Parathyroid adenoma (tissue), 2 donors: ENCODE results near the gene OR8D4.
"Not testable (repeated sequence)": the region's sequence is repeated elsewhere in the genome, so short reads cannot be mapped to it uniquely, and the experiment has no call there.

Source experiments
- H2AFZ ChIP-seq: fragments of 300-600 bp; sonication (generic); one replicate; pipeline ENCODE4 v1.7.0; 2017; ENCODE audit warnings: antibody characterized with exemption, mild to moderate bottlenecking
- H3K27ac ChIP-seq: fragments of 300-600 bp; sonication (generic); one replicate; pipeline ENCODE4 v1.7.0; 2017
- H3K27me3 ChIP-seq: fragments of 300-600 bp; sonication (generic); one replicate; pipeline ENCODE4 v1.7.0; 2017; ENCODE audit warnings: low read length; ENCODE audit not compliant: control insufficient read depth, insufficient read depth
- H3K36me3 ChIP-seq: fragments of 300-600 bp; sonication (generic); one replicate; pipeline ENCODE4 v1.7.0; 2017; ENCODE audit warnings: low read length; ENCODE audit not compliant: control insufficient read depth, insufficient read depth
- H3K4me1 ChIP-seq: fragments of 300-600 bp; sonication (generic); one replicate; pipeline ENCODE4 v1.7.0; 2017; ENCODE audit warnings: control low read depth
- H3K4me2 ChIP-seq: fragments of 300-600 bp; sonication (generic); one replicate; pipeline ENCODE4 v1.7.0; 2017; ENCODE audit warnings: low read length
- H3K4me3 ChIP-seq: fragments of 300-600 bp; sonication (generic); one replicate; pipeline ENCODE4 v1.7.0; 2017; ENCODE audit warnings: low read depth, low read length
- H3K79me2 ChIP-seq: fragments of 300-600 bp; sonication (generic); one replicate; pipeline ENCODE4 v1.7.0; 2017; ENCODE audit warnings: control low read depth
- H3K9ac ChIP-seq: fragments of 300-600 bp; sonication (generic); one replicate; pipeline ENCODE4 v1.7.0; 2017; ENCODE audit warnings: mild to moderate bottlenecking
- H3K9me3 ChIP-seq: fragments of 300-600 bp; sonication (generic); one replicate; pipeline ENCODE4 v1.7.0; 2017; ENCODE audit warnings: low read length; ENCODE audit not compliant: control insufficient read depth
- CTCF ChIP-seq: fragments of 300-600 bp; sonication (generic); IDR thresholded peaks from one replicate; pipeline ENCODE4 v1.7.0; 2017; ENCODE audit warnings: antibody characterized with exemption, mild to moderate bottlenecking
- donor health status: primary hyperparathyroidism.

The OR8D4 gene

GRCh38 chr11:123901867-123902266 lies at the start of gene OR8D4:
Gene OR8D4 (plus strand): TSS chr11:123902167. CDS start chr11:123906432, 4,265 bp downstream.
- no peaks in the 10 kb centered on the region for H3K9me3 ChIP-seq
- no peak within 1 kb of the TSS for H3K4me2 ChIP-seq
- H3K36me3 ChIP-seq, result no peaks in the 10 kb centered on the region
- H3K4me1 ChIP-seq, result no peaks in the 10 kb centered on the region
- no peak within 1 kb of the TSS for H2AFZ ChIP-seq
- no peak within 1 kb of the TSS for H3K27ac ChIP-seq
- no peak within 1 kb of the TSS for H3K4me3 ChIP-seq
- no peak within 1 kb of the TSS for H3K9ac ChIP-seq
- H3K79me2 ChIP-seq, result no peaks in the 10 kb centered on the region
- TF ChIP-seq CTCF, result no peak
- H3K27me3 ChIP-seq, result no peaks in the 10 kb centered on the region

- Histone ChIP-seq H3K27ac (no peak overlapping the region), H3K4me1 (no peaks in the 10 kb centered on the region), H2AFZ (no peak overlapping the region), H3K27me3 (no peaks in the 10 kb centered on the region), H3K36me3 (no peaks in the 10 kb centered on the region), H3K4me3 (no peak overlapping the region), H3K79me2 (no peaks in the 10 kb centered on the region), H3K9ac (no peak overlapping the region), H3K9me3 (no peaks in the 10 kb centered on the region), H3K4me2 (no peak overlapping the region)
- no peak for TF ChIP-seq CTCF
Measured at GRCh38 chr11:123852321-123852720, 49.6 kb upstream of the OR8D4 start.

- H3K4me1 ChIP-seq, result no peaks in the 10 kb centered on the region
- H2AFZ ChIP-seq, result no peak overlapping the region
- H3K9ac ChIP-seq, result no peak overlapping the region
- H3K27me3 ChIP-seq, result no peaks in the 10 kb centered on the region
- no peaks in the 10 kb centered on the region for H3K36me3 ChIP-seq
- TF ChIP-seq CTCF, result no peak
- H3K9me3 ChIP-seq, result no peaks in the 10 kb centered on the region
- no peak overlapping the region for H3K4me3 ChIP-seq
- no peak overlapping the region for H3K4me2 ChIP-seq
- no peaks in the 10 kb centered on the region for H3K79me2 ChIP-seq
- no peak overlapping the region for H3K27ac ChIP-seq
Measured at GRCh38 chr11:123853038-123853437, 48.9 kb upstream of the OR8D4 start.

- no peaks in the 10 kb centered on the region for H3K36me3 ChIP-seq
- H3K27ac ChIP-seq, result no peak overlapping the region
- H2AFZ ChIP-seq, result no peak overlapping the region
- no peak overlapping the region for H3K4me2 ChIP-seq
- H3K9me3 ChIP-seq, result no peaks in the 10 kb centered on the region
- H3K4me3 ChIP-seq, result no peak overlapping the region
- no peak for TF ChIP-seq CTCF
- no peak overlapping the region for H3K9ac ChIP-seq
- H3K4me1 ChIP-seq, result no peaks in the 10 kb centered on the region
- H3K27me3 ChIP-seq, result no peaks in the 10 kb centered on the region
- no peaks in the 10 kb centered on the region for H3K79me2 ChIP-seq
Measured at GRCh38 chr11:123856444-123856843, 45.5 kb upstream of the OR8D4 start.

GRCh38 chr11:123859731-123860130 lies 42.2 kb upstream of the OR8D4 start:
- no peak overlapping the region for H3K4me2 ChIP-seq
- no peaks in the 10 kb centered on the region for H3K27me3 ChIP-seq
- no peaks in the 10 kb centered on the region for H3K79me2 ChIP-seq
- no peak overlapping the region for H3K27ac ChIP-seq
- no peaks in the 10 kb centered on the region for H3K9me3 ChIP-seq
- no peak for TF ChIP-seq CTCF
- no peaks in the 10 kb centered on the region for H3K36me3 ChIP-seq
- no peak overlapping the region for H3K9ac ChIP-seq
- no peaks in the 10 kb centered on the region for H3K4me1 ChIP-seq
- H3K4me3 ChIP-seq, result no peak overlapping the region
- H2AFZ ChIP-seq, result no peak overlapping the region

- H3K36me3 ChIP-seq, H3K4me2 ChIP-seq, H3K9me3 ChIP-seq, H3K4me3 ChIP-seq, H3K79me2 ChIP-seq, H3K27ac ChIP-seq, H3K9ac ChIP-seq, H3K4me1 ChIP-seq, H2AFZ ChIP-seq, H3K27me3 ChIP-seq: not testable (repeated sequence)
Measured at GRCh38 chr11:123865293-123865692, 36.7 kb upstream of the OR8D4 start.

- not testable (repeated sequence) for H3K36me3 ChIP-seq, H3K79me2 ChIP-seq, H2AFZ ChIP-seq, H3K4me3 ChIP-seq, H3K27ac ChIP-seq, H3K4me2 ChIP-seq, H3K27me3 ChIP-seq, H3K9me3 ChIP-seq, H3K9ac ChIP-seq, H3K4me1 ChIP-seq
Measured at GRCh38 chr11:123867795-123868194, 34.2 kb upstream of the OR8D4 start.
